Liver (tissue), 9 donors: ENCODE data around the gene CHRNG. TPM values are rescaled to one million over a fixed set of nuclear protein-coding genes. Genes with fewer than 3 reads are reported as not detected.

Source experiments
- DNase-seq: peaks from one replicate; pipeline ENCODE4 v3.0.0-alpha.2; 2017; ENCODE audit warnings: low spot score
- H3K27ac ChIP-seq, 2 donors: one replicate each; pipeline ENCODE4 v1.7.0; 2013; ENCODE audit warnings: inconsistent platforms in 2 of 2, low read length in 2 of 2, control low read depth in 1 of 2, low read depth in 1 of 2, mild to moderate bottlenecking in 1 of 2
- H3K27me3 ChIP-seq, 4 donors: one replicate each; pipeline versions ENCODE4 v1.6.1 to v1.7.0; 2013; ENCODE audit warnings: low read length in 3 of 4, inconsistent platforms in 1 of 4, mild to moderate bottlenecking in 1 of 4, moderate library complexity in 1 of 4; ENCODE audit not compliant: control insufficient read depth in 4 of 4, insufficient read depth in 4 of 4
- H3K36me3 ChIP-seq, 4 donors: one replicate each; pipeline versions ENCODE4 v1.6.1 to v1.7.0; 2013; ENCODE audit warnings: low read length in 3 of 4, mild to moderate bottlenecking in 3 of 4, low read depth in 1 of 4, moderate library complexity in 1 of 4; ENCODE audit not compliant: control insufficient read depth in 4 of 4, insufficient read depth in 3 of 4
- H3K4me1 ChIP-seq, 4 donors: one replicate each; pipeline versions ENCODE4 v1.6.1 to v1.7.0; 2013; ENCODE audit warnings: low read length in 3 of 4, mild to moderate bottlenecking in 3 of 4, moderate library complexity in 1 of 4; ENCODE audit not compliant: control insufficient read depth in 4 of 4, insufficient read depth in 4 of 4
- H3K4me3 ChIP-seq, 3 donors: one replicate each; pipeline versions ENCODE4 v1.6.1 to v1.7.0; 2013; ENCODE audit warnings: low read length in 3 of 3, control low read depth in 1 of 3, low read depth in 1 of 3, mild to moderate bottlenecking in 1 of 3
- H3K9ac ChIP-seq, 2 donors: one replicate each; pipeline ENCODE4 v1.7.0; 2013; ENCODE audit warnings: low read length in 2 of 2, mild to moderate bottlenecking in 2 of 2, moderate library complexity in 2 of 2, control low read depth in 1 of 2, low read depth in 1 of 2
- H3K9me3 ChIP-seq, 4 donors: one replicate each; pipeline versions ENCODE4 v1.6.1 to v1.7.0; 2013; ENCODE audit warnings: low read length in 3 of 4; ENCODE audit not compliant: control insufficient read depth in 4 of 4
- ATF3 ChIP-seq: IDR thresholded peaks from 2 replicates; pipeline ENCODE4 v1.6.1; 2016; ENCODE audit warnings: antibody characterized with exemption
- CTCF ChIP-seq: fragments of 150-350 bp; IDR thresholded peaks from 2 replicates; pipeline ENCODE4 v1.5.1; 2017; ENCODE audit warnings: improper control_type of control experiment, low read depth, low read length; ENCODE audit not compliant: missing input control
- EGR1 ChIP-seq, 2 donors: IDR thresholded peaks; 2 replicates each; pipeline ENCODE4 v1.6.1; 2016 to 2018; ENCODE audit warnings: antibody characterized with exemption in 2 of 2, low read depth in 2 of 2
- FOXA1 ChIP-seq: IDR thresholded peaks from 2 replicates; pipeline ENCODE4 v1.6.1; 2016; ENCODE audit warnings: antibody characterized with exemption
- FOXA2 ChIP-seq: IDR thresholded peaks from 2 replicates; pipeline ENCODE4 v1.6.1; 2016; ENCODE audit warnings: antibody characterized with exemption
- GABPA ChIP-seq, 2 donors: IDR thresholded peaks in 1 of 2; conservative IDR thresholded peaks in 1 of 2; 2 replicates each; pipeline ENCODE4 v1.6.1; 2016; ENCODE audit warnings: antibody characterized with exemption in 2 of 2, mild to moderate bottlenecking in 1 of 2, moderate library complexity in 1 of 2
- HNF4A ChIP-seq, 2 donors: conservative IDR thresholded peaks; 2 replicates each; pipeline ENCODE4 v1.6.1; 2016; ENCODE audit warnings: antibody characterized with exemption in 2 of 2, mild to moderate bottlenecking in 2 of 2
- HNF4G ChIP-seq: IDR thresholded peaks from 2 replicates; pipeline ENCODE4 v1.6.1; 2016; ENCODE audit warnings: antibody characterized with exemption
- JUND ChIP-seq, 2 donors: IDR thresholded peaks; 2 replicates each; pipeline ENCODE4 v1.6.1; 2016; ENCODE audit warnings: antibody characterized with exemption in 2 of 2
- MAX ChIP-seq: IDR thresholded peaks from 2 replicates; pipeline ENCODE4 v1.6.1; 2016; ENCODE audit warnings: antibody characterized with exemption
- NR2F2 ChIP-seq: IDR thresholded peaks from 2 replicates; pipeline ENCODE4 v1.6.1; 2016; ENCODE audit warnings: antibody characterized with exemption
- RAD21 ChIP-seq, 2 donors: IDR thresholded peaks; 2 replicates each; pipeline ENCODE4 v1.6.1; 2016; ENCODE audit warnings: antibody characterized with exemption in 2 of 2, mild to moderate bottlenecking in 2 of 2
- REST ChIP-seq: IDR thresholded peaks from 2 replicates; pipeline ENCODE4 v1.6.1; 2016; ENCODE audit warnings: antibody characterized with exemption, mild to moderate bottlenecking
- RXRA ChIP-seq, 2 donors: IDR thresholded peaks; 2 replicates each; pipeline ENCODE4 v1.6.1; 2017 to 2018; ENCODE audit warnings: antibody characterized with exemption in 2 of 2, mild to moderate bottlenecking in 1 of 2
- SP1 ChIP-seq: IDR thresholded peaks from 2 replicates; pipeline ENCODE4 v1.6.1; 2018; ENCODE audit warnings: antibody characterized with exemption, mild to moderate bottlenecking
- TAF1 ChIP-seq: conservative IDR thresholded peaks from 2 replicates; pipeline ENCODE4 v1.6.1; 2016; ENCODE audit warnings: antibody characterized with exemption, mild to moderate bottlenecking
- YY1 ChIP-seq: IDR thresholded peaks from 2 replicates; pipeline ENCODE4 v1.6.1; 2016; ENCODE audit warnings: antibody characterized with exemption, mild to moderate bottlenecking
- ZBTB33 ChIP-seq: IDR thresholded peaks from 2 replicates; pipeline ENCODE4 v1.6.1; 2016; ENCODE audit warnings: antibody characterized with exemption
- WGBS: extraction: QIAGEN DNeasy Blood & Tissue Kit; methylation state at CpG from one replicate; pipeline ENCODE4 v1.1.7; 2013; 5-methylcytosine and 5-hydroxymethylcytosine counted together
- polyA plus RNA-seq, 2 donors: library from polyadenylated mRNA; stranded (reverse) in 1 of 2; unstranded in 1 of 2; fragments of 200-250 nt in 1 of 2; fragments of >200 nt in 1 of 2; fragmentation: Nextera tagmentation in 1 of 2; extraction: Ambion mirVana in 1 of 2; gene quantifications; one replicate each; pipeline versions ENCODE4 v1.2.1 to v1.2.3, GENCODE V29; 2013 to 2015
- total RNA-seq, 2 donors: library from RNA; depleted of rRNA; stranded (reverse); fragments of >200 nt; gene quantifications; one replicate each; pipeline ENCODE4 v1.2.3, GENCODE V29; 2014
- donor health status: healthy.
- donor health status: healthy.
- donor health status: healthy.
- donor health status: healthy.
- donor health status: healthy.

CHRNG gene
- total and polyA plus RNA-seq, 4 donors, result not detected

GRCh38 chr2:232592772-232593395 is 53.4 kb downstream of the CHRNG start:
- Histone ChIP-seq H3K9ac (no peak overlapping the region), H3K4me1 (peaks cover 2 to 11% (median 6%) of the 10 kb centered on the region in 4 donors), H3K9me3 (no peaks in the 10 kb centered on the region), H3K4me3 (no peak overlapping the region), H3K27me3 (no peaks in the 10 kb centered on the region), H3K27ac (no peak overlapping the region), H3K36me3 (no peaks in the 10 kb centered on the region)
- no peak for DNase-seq
- TF ChIP-seq EGR1 (IDR thresholded peaks at IDR 0.05; ENCODE audit: low read depth in 2 of 2) (no peak), CTCF (peak; percentile 10), RAD21 (IDR thresholded peaks at IDR 0.05) (peak; percentile 46 to 54)
- WGBS, result 82% methylated on average over 3 of the region's 3 CpGs

- peaks cover 0 to 3% (median 2%) of the 10 kb centered on the region in 4 donors for H3K4me1 ChIP-seq
- H3K4me3 ChIP-seq, result no peak overlapping the region
- 89% methylated on average over 7 of the region's 7 CpGs for WGBS
- DNase-seq, result no peak
- no peak for TF ChIP-seq CTCF
- no peak for TF ChIP-seq FOXA2
- TF ChIP-seq ZBTB33, result no peak
- TF ChIP-seq RAD21 (IDR thresholded peaks at IDR 0.05), result no peak
- no peak for TF ChIP-seq RXRA (IDR thresholded peaks at IDR 0.05)
- TF ChIP-seq REST, result no peak
- no peak for TF ChIP-seq EGR1 (IDR thresholded peaks at IDR 0.05; ENCODE audit: low read depth in 2 of 2)
- no peak for TF ChIP-seq YY1
- no peak for TF ChIP-seq ATF3
- no peak for TF ChIP-seq SP1
- no peak for TF ChIP-seq HNF4A (conservative IDR thresholded peaks at IDR 0.05)
- TF ChIP-seq FOXA1, result no peak
- no peak for TF ChIP-seq TAF1
- TF ChIP-seq HNF4G, result no peak
- no peak for TF ChIP-seq JUND (IDR thresholded peaks at IDR 0.05)
- no peak for TF ChIP-seq MAX
- TF ChIP-seq NR2F2, result no peak
- no peak for TF ChIP-seq GABPA (IDR thresholded peaks at IDR 0.05 in 1 of 2, conservative IDR thresholded peaks at IDR 0.05 in 1 of 2)
- H3K27ac ChIP-seq, result no peak overlapping the region
- no peak overlapping the region for H3K9ac ChIP-seq
- H3K9me3 ChIP-seq, result no peaks in the 10 kb centered on the region
- no peaks in the 10 kb centered on the region for H3K27me3 ChIP-seq
- H3K36me3 ChIP-seq, result no peaks in the 10 kb centered on the region
These were observed 54.5 kb downstream of the CHRNG start for GRCh38 chr2:232593982-232594381.
